B cell (primary cell): ENCODE results near the gene FILIP1. TPM values are rescaled to one million over a fixed set of nuclear protein-coding genes. Genes with fewer than 3 reads are reported as not detected.

Source experiments
- ATAC-seq: fragments of 200-7000 bp; cut with Tn5 transposase; one replicate; pipeline ENCODE4 v1.10.0; 2021; ENCODE audit warnings: low read depth, mild to moderate bottlenecking, moderate number of reproducible peaks, moderate library complexity
- CTCF ChIA-PET: fragments of 350-600 bp; sonication (Branson Sonifier 250); formaldehyde crosslinking; loops from one replicate; lab custom pipeline; 2021; ENCODE audit warnings: antibody characterized with exemption, inconsistent platforms; lab: Charles Lee
- POLR2A ChIA-PET: fragments of 350-600 bp; sonication (Branson Sonifier 250); formaldehyde crosslinking; loops from one replicate; lab custom pipeline; 2021; ENCODE audit warnings: antibody characterized with exemption; lab: Charles Lee
- DNase-seq: peaks from one replicate; pipeline ENCODE4 v3.0.0; 2013
- H2AFZ ChIP-seq: 2 replicates; pipeline ENCODE4 v1.6.1; 2012; ENCODE audit warnings: mild to moderate bottlenecking, low read depth, low read length; ENCODE audit not compliant: insufficient read depth, poor library complexity, severe bottlenecking
- H3K27ac ChIP-seq, 2 donors: 1 replicate in 1 of 2; 2 replicates in 1 of 2; pipeline ENCODE4 v1.5.1; 2012 to 2013; ENCODE audit warnings: low read length in 2 of 2, mild to moderate bottlenecking in 2 of 2, moderate library complexity in 1 of 2
- H3K27me3 ChIP-seq, 4 experiments: fragments of 200-600 bp in 1 of 4; sonication (generic) in 1 of 4; replicated peaks in 1 of 4; 1 replicate in 2 of 4; 2 replicates in 2 of 4; pipeline versions ENCODE4 v1.6.1 to v1.7.0; 2013 to 2016; ENCODE audit warnings: low read length in 3 of 4, mild to moderate bottlenecking in 2 of 4, mixed read lengths in 1 of 4, moderate library complexity in 1 of 4; ENCODE audit not compliant: insufficient read depth in 4 of 4, control insufficient read depth in 3 of 4; ENCODE audit errors: control extremely low read depth in 1 of 4
- H3K36me3 ChIP-seq, 2 experiments: replicated peaks in 1 of 2; 1 replicate in 1 of 2; 2 replicates in 1 of 2; pipeline versions ENCODE4 v1.6.1 to v1.7.1; 2013; ENCODE audit warnings: low read length in 1 of 2; ENCODE audit not compliant: insufficient read depth in 2 of 2, control insufficient read depth in 1 of 2; ENCODE audit errors: control extremely low read depth in 1 of 2, extremely low read depth in 1 of 2
- H3K4me1 ChIP-seq, 2 donors: fragments of 200-600 bp in 1 of 2; sonication (generic) in 1 of 2; 1 replicate in 1 of 2; 2 replicates in 1 of 2; pipeline versions ENCODE4 v1.5.1 to v1.6.1; 2013 to 2017; ENCODE audit warnings: low read length in 2 of 2; ENCODE audit not compliant: control insufficient read depth in 2 of 2, insufficient read depth in 2 of 2
- H3K4me2 ChIP-seq: replicated peaks from 2 replicates; pipeline ENCODE3; 2012; ENCODE audit warnings: mild to moderate bottlenecking, low read depth, low read length; ENCODE audit not compliant: poor library complexity, severe bottlenecking
- H3K4me3 ChIP-seq, 5 experiments: fragments of 200-600 bp in 1 of 5; sonication (generic) in 1 of 5; 1 replicate in 3 of 5; 2 replicates in 2 of 5; pipeline versions ENCODE4 v1.5.1 to v1.7.0; 2011 to 2016; ENCODE audit warnings: low read length in 4 of 5, mild to moderate bottlenecking in 4 of 5, low read depth in 2 of 5, control low read depth in 1 of 5, moderate library complexity in 1 of 5; ENCODE audit not compliant: insufficient read depth in 1 of 5; ENCODE audit errors: control extremely low read depth in 1 of 5, extremely low read depth in 1 of 5
- H3K79me2 ChIP-seq: fragments of 200-600 bp; sonication (generic); one replicate; pipeline ENCODE4 v1.6.0; 2016; ENCODE audit warnings: low read length; ENCODE audit not compliant: control insufficient read depth, insufficient read depth
- H3K9ac ChIP-seq: fragments of 200-600 bp; sonication (generic); 2 replicates; pipeline ENCODE4 v1.6.1; 2017; ENCODE audit warnings: mild to moderate bottlenecking, low read length, moderate library complexity
- H3K9me3 ChIP-seq, 3 donors: one replicate each; pipeline versions ENCODE4 v1.6.1 to v1.7.1; 2013; ENCODE audit warnings: low read length in 2 of 3; ENCODE audit not compliant: control insufficient read depth in 2 of 3, insufficient read depth in 1 of 3; ENCODE audit errors: control extremely low read depth in 1 of 3
- H4K20me1 ChIP-seq: 2 replicates; pipeline ENCODE4 v1.6.0; 2012; ENCODE audit warnings: mild to moderate bottlenecking, low read length; ENCODE audit not compliant: insufficient read depth, control insufficient read depth, poor library complexity, severe bottlenecking
- H3K27ac Mint-ChIP-seq: one replicate; pipeline ENCODE4 v1.8.0; 2021; ENCODE audit warnings: mixed read lengths
- H3K27me3 Mint-ChIP-seq: one replicate; pipeline ENCODE4 v1.8.0; 2021; ENCODE audit warnings: mixed read lengths
- H3K4me1 Mint-ChIP-seq: one replicate; pipeline ENCODE4 v1.8.0; 2021; ENCODE audit warnings: mixed read lengths
- H3K4me3 Mint-ChIP-seq: one replicate; pipeline ENCODE4 v1.8.0; 2021; ENCODE audit warnings: mixed read lengths
- H3K9me3 Mint-ChIP-seq: one replicate; pipeline ENCODE4 v1.8.0; 2022; ENCODE audit warnings: mixed read lengths; ENCODE audit not compliant: insufficient read depth
- EZH2 ChIP-seq: IDR thresholded peaks from 2 replicates; pipeline ENCODE4 v1.6.1; 2012; ENCODE audit warnings: borderline replicate concordance, low read depth, mild to moderate bottlenecking, moderate library complexity, low read length; ENCODE audit not compliant: insufficient read depth, poor library complexity, severe bottlenecking
- WGBS: methylation state at CpG from one replicate; pipeline ENCODE4 v1.1.5; 2013; ENCODE audit warnings: missing lambda C conversion rate; ENCODE audit not compliant: insufficient coverage; 5-methylcytosine and 5-hydroxymethylcytosine counted together
- intact Hi-C: fragments of 100-400 bp; cut with micrococcal nuclease; formaldehyde crosslinking; loops from one replicate; pipeline ENCODE4 v1.10.0; 2022
- polyA plus RNA-seq: library from polyadenylated mRNA; depleted of rRNA; stranded (reverse); fragments of >200 nt; gene quantifications from 2 replicates; pipeline ENCODE4 v1.2.3, GENCODE V29; 2012
- total RNA-seq, 2 donors: library from RNA; stranded (reverse); fragments of 120-200 nt in 1 of 2; gene quantifications; 1 replicate in 1 of 2; 2 replicates in 1 of 2; pipeline versions ENCODE4 v1.2.3 to v1.2.4, GENCODE V29; 2013 to 2022
- TF ChIP-seq, protein P1 (sequence below): fragments of 200-600 bp; IDR thresholded peaks from one replicate; pipeline ENCODE4 v1.8.0; 2022; ENCODE audit warnings: antibody characterized with exemption, mild to moderate bottlenecking

The FILIP1 gene
- total and polyA plus RNA-seq, 2 donors (not counting 1 experiment from before 2014, with no cell fraction given): not detected

DNA sequence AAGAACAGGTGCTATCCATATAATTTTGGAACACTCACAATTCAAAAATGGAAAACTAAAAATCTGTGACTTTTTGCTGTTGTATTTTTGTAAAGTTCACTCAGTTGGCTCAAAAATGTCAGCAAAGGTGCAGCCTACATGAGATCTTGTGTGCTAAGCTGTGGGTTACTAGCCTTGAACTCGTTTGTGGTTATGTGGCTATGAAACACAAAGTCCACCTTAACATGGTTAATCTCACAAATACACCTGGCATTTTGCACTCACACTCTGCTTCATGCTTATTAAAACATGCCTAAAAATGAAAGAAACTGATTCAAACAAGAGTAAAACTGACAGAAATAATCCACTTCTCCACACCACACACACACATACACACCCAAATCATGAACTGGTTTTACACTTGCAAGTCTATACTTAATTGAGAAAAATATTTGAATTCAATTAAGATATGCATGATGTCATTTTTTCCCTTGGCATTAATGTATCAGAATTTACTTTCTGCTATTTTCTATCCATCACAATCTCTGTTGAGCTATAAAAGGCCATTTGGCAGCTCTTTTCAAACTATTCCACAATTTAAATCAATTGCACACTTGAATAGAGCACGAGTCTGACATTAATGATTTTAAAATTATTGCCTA lies 186.1 kb downstream of the FILIP1 start:
- no peak overlapping the region for H3K4me3 ChIP-seq
- H3K4me1 Mint-ChIP-seq: no peaks in the 10 kb centered on the region
- DNase-seq: no peak
- TF ChIP-seq, protein P1, sequence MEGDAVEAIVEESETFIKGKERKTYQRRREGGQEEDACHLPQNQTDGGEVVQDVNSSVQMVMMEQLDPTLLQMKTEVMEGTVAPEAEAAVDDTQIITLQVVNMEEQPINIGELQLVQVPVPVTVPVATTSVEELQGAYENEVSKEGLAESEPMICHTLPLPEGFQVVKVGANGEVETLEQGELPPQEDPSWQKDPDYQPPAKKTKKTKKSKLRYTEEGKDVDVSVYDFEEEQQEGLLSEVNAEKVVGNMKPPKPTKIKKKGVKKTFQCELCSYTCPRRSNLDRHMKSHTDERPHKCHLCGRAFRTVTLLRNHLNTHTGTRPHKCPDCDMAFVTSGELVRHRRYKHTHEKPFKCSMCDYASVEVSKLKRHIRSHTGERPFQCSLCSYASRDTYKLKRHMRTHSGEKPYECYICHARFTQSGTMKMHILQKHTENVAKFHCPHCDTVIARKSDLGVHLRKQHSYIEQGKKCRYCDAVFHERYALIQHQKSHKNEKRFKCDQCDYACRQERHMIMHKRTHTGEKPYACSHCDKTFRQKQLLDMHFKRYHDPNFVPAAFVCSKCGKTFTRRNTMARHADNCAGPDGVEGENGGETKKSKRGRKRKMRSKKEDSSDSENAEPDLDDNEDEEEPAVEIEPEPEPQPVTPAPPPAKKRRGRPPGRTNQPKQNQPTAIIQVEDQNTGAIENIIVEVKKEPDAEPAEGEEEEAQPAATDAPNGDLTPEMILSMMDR: no peak
- TF ChIP-seq EZH2: no peak
- no peak overlapping the region for H3K4me3 Mint-ChIP-seq
- H3K4me1 ChIP-seq: no peaks in the 10 kb centered on the region
- H3K4me2 ChIP-seq: no peak overlapping the region
- H3K36me3 ChIP-seq: no peaks in the 10 kb centered on the region
- intact Hi-C loops: no loop called here
- CTCF ChIA-PET: no interaction called here
- WGBS: no CpG with 5 or more reads among the region's 2 CpGs
- no peak overlapping the region for H2AFZ ChIP-seq
- H3K27me3 Mint-ChIP-seq: peaks cover 28% of the 10 kb centered on the region
- no peaks in the 10 kb centered on the region for H3K79me2 ChIP-seq
- H3K9me3 ChIP-seq: no peaks in the 10 kb centered on the region
- peaks cover 0 to 6% (median 1%) of the 10 kb centered on the region in 4 experiments for H3K27me3 ChIP-seq
- no peak overlapping the region for H3K27ac Mint-ChIP-seq
- H3K9ac ChIP-seq: no peak overlapping the region
- H3K9me3 Mint-ChIP-seq: no peaks in the 10 kb centered on the region
- no peaks in the 10 kb centered on the region for H4K20me1 ChIP-seq
- no peak for ATAC-seq
- POLR2A ChIA-PET: no interaction called here
- H3K27ac ChIP-seq: no peak overlapping the region

DNA sequence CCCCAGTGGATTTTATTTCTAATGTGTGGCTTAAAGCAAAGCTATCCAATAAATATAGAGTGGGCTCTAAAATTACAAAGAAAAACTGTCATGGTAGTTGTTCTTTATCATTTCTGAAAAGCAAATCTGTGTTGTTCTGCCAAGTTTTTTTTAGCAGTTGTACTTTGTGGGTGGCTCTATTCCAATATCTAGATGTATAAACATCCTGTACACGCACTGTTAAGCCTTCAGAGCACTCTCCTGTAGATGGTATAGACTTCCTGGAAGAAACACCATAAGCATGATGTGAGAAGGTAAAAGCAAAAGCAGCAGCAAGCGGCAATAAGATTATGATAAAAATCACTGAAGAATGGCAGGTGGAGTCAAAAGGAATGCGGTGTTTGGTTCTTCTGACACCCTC lies 187.5 kb downstream of the FILIP1 start:
- no peak overlapping the region for H3K4me3 ChIP-seq
- POLR2A ChIA-PET: no interaction called here
- H3K9me3 ChIP-seq: no peaks in the 10 kb centered on the region
- no peaks in the 10 kb centered on the region for H4K20me1 ChIP-seq
- peaks cover 0 to 6% (median 1%) of the 10 kb centered on the region in 4 experiments for H3K27me3 ChIP-seq
- CTCF ChIA-PET: interaction anchor here (1.3 to 1.8 kb wide), 2 partner anchors 9 to 10 kb away, joined by 3 to 4 read pairs; no protein-coding TSS in a partner anchor
- TF ChIP-seq, protein P1: no peak
- TF ChIP-seq EZH2: no peak
- intact Hi-C loops: no loop called here
- Mint-ChIP-seq H3K4me3 (no peak overlapping the region), H3K4me1 (no peaks in the 10 kb centered on the region), H3K27me3 (peaks cover 21% of the 10 kb centered on the region), H3K27ac (no peak overlapping the region), H3K9me3 (no peaks in the 10 kb centered on the region)
- H3K4me2 ChIP-seq: no peak overlapping the region
- no peak overlapping the region for H2AFZ ChIP-seq
- no peaks in the 10 kb centered on the region for H3K36me3 ChIP-seq
- H3K4me1 ChIP-seq: no peaks in the 10 kb centered on the region
- H3K27ac ChIP-seq: no peak overlapping the region
- no peak overlapping the region for H3K9ac ChIP-seq
- H3K79me2 ChIP-seq: no peaks in the 10 kb centered on the region
- DNase-seq: no peak
- WGBS: no CpG with 5 or more reads among the region's 3 CpGs
- no peak for ATAC-seq
